ENCODE data around the gene RPAP2.

DNA sequence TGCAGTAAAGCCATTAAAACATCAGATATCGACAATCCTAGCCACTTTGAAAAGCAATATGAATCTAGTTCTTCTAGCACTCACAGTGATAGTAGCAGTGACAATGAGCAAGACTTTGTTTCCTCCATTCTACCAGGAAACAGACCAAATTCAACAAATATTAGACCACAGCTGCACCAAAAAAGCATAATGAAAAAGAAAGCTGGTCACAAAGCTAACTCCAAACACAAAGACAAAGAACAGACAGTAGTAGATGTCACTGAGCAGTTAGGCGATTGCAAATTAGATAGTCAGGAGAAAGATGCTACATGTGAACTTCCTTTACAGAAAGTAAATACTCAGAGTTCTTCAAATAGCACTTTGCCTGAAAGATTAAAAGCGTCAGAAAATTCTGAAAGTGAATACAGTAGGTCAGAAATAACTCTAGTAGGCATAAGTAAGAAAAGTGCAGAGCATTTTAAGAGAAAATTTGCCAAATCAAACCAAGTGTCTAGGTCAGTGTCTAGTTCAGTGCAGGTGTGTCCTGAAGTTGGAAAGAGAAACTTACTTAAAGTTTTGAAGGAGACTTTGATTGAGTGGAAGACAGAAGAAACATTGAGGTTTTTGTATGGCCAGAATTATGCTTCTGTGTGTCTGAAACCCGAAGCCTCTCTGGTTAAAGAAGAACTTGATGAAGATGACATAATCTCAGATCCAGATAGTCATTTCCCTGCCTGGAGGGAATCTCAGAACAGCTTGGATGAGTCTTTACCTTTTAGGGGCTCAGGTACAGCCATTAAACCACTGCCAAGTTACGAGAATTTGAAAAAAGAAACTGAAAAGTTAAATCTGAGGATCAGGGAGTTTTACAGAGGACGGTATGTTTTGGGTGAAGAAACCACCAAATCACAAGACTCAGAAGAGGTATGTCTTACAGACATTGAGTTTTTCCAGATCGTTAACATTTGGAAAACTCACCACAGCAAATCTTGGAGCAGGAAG lies 24.9 kb downstream of the RPAP2 start:
- TF ChIP-seq POLR2A (IDR thresholded peaks at IDR 0.05; ENCODE audit: control extremely low read depth in 1 of 2, low read depth in 2 of 2, low read length in 2 of 2) (no peak), EZH2 (IDR thresholded peaks at IDR 0.05; ENCODE audit: low read depth, low read length, severe bottlenecking) (no peak), KDM1A (IDR thresholded peaks at IDR 0.05; ENCODE audit: borderline replicate concordance, low read length) (no peak), YY1 (IDR thresholded peaks at IDR 0.05; ENCODE audit: low read depth, low read length) (no peak), CHD2 (IDR thresholded peaks at IDR 0.05; ENCODE audit: low read length) (no peak), JUND (IDR thresholded peaks at IDR 0.05; ENCODE audit: low read length) (no peak), CEBPB (IDR thresholded peaks at IDR 0.05; ENCODE audit: low read depth, low read length) (no peak), TAF1 (IDR thresholded peaks at IDR 0.05; ENCODE audit: low read depth, low read length) (no peak), NANOG (IDR thresholded peaks at IDR 0.05; ENCODE audit: insufficient read depth, low read depth, low read length, poor library complexity, severe bottlenecking) (no peak), SIX5 (IDR thresholded peaks at IDR 0.05; ENCODE audit: low read depth, low read length) (no peak), TBP (IDR thresholded peaks at IDR 0.05; ENCODE audit: low read depth, low read length) (no peak)
- TF ChIP-seq, protein P1, sequence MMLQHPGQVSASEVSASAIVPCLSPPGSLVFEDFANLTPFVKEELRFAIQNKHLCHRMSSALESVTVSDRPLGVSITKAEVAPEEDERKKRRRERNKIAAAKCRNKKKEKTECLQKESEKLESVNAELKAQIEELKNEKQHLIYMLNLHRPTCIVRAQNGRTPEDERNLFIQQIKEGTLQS (IDR thresholded peaks at IDR 0.05; ENCODE audit: insufficient read depth, low read depth, low read length): no peak
- TF ChIP-seq, protein P2, sequence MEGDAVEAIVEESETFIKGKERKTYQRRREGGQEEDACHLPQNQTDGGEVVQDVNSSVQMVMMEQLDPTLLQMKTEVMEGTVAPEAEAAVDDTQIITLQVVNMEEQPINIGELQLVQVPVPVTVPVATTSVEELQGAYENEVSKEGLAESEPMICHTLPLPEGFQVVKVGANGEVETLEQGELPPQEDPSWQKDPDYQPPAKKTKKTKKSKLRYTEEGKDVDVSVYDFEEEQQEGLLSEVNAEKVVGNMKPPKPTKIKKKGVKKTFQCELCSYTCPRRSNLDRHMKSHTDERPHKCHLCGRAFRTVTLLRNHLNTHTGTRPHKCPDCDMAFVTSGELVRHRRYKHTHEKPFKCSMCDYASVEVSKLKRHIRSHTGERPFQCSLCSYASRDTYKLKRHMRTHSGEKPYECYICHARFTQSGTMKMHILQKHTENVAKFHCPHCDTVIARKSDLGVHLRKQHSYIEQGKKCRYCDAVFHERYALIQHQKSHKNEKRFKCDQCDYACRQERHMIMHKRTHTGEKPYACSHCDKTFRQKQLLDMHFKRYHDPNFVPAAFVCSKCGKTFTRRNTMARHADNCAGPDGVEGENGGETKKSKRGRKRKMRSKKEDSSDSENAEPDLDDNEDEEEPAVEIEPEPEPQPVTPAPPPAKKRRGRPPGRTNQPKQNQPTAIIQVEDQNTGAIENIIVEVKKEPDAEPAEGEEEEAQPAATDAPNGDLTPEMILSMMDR (IDR thresholded peaks at IDR 0.05; ENCODE audit: control extremely low read depth in 1 of 3, insufficient read depth in 1 of 3, low read depth in 1 of 3, low read length in 3 of 3): no peak
- TF ChIP-seq, protein P3, sequence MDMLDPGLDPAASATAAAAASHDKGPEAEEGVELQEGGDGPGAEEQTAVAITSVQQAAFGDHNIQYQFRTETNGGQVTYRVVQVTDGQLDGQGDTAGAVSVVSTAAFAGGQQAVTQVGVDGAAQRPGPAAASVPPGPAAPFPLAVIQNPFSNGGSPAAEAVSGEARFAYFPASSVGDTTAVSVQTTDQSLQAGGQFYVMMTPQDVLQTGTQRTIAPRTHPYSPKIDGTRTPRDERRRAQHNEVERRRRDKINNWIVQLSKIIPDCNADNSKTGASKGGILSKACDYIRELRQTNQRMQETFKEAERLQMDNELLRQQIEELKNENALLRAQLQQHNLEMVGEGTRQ (IDR thresholded peaks at IDR 0.05; ENCODE audit: low read length): no peak

Data from H1 (cell line).